HEK293 (cell line): ENCODE measurements around the gene TNFRSF1A.

Experiments
- CTCF ChIP-seq: fragments of 450-650 bp; formaldehyde crosslinking; IDR thresholded peaks from 2 replicates; pipeline ENCODE4 v1.5.1; 2016; ENCODE audit warnings: missing biosample characterization, missing genetic modification characterization
- IKZF3 ChIP-seq: fragments of 450-650 bp; IDR thresholded peaks from 2 replicates; pipeline ENCODE4 v1.5.0; 2018; ENCODE audit warnings: missing biosample characterization, mild to moderate bottlenecking, missing genetic modification characterization, moderate library complexity
- KLF1 ChIP-seq: fragments of 450-650 bp; formaldehyde crosslinking; IDR thresholded peaks from 2 replicates; pipeline ENCODE4 v1.5.1; 2016; ENCODE audit warnings: missing biosample characterization, missing genetic modification characterization
- YY1 ChIP-seq: fragments of 450-650 bp; formaldehyde crosslinking; IDR thresholded peaks from 2 replicates; pipeline ENCODE4 v1.5.1; 2018; ENCODE audit warnings: missing biosample characterization, missing genetic modification characterization
- ZFP37 ChIP-seq: fragments of 450-650 bp; formaldehyde crosslinking; IDR thresholded peaks from 2 replicates; pipeline ENCODE4 v1.5.1; 2016; ENCODE audit warnings: missing biosample characterization, missing genetic modification characterization
- ZNF19 ChIP-seq: fragments of 450-650 bp; formaldehyde crosslinking; IDR thresholded peaks from 2 replicates; pipeline ENCODE4; 2016; ENCODE audit warnings: missing biosample characterization, missing genetic modification characterization, low read depth
- ZNF26 ChIP-seq: fragments of 450-650 bp; formaldehyde crosslinking; IDR thresholded peaks from 2 replicates; pipeline ENCODE4 v1.5.1; 2016; ENCODE audit warnings: missing biosample characterization, missing genetic modification characterization
- ZNF302 ChIP-seq: fragments of 450-650 bp; formaldehyde crosslinking; IDR thresholded peaks from 2 replicates; pipeline ENCODE4 v1.5.1; 2016; ENCODE audit warnings: missing biosample characterization, missing genetic modification characterization, low read depth
- ZNF473 ChIP-seq: fragments of 450-650 bp; formaldehyde crosslinking; IDR thresholded peaks from 2 replicates; pipeline ENCODE4 v1.5.1; 2017; ENCODE audit warnings: missing biosample characterization, missing genetic modification characterization
- ZNF660 ChIP-seq: fragments of 450-650 bp; IDR thresholded peaks from 2 replicates; pipeline ENCODE4 v1.5.1; 2018; ENCODE audit warnings: missing biosample characterization, mild to moderate bottlenecking, missing genetic modification characterization
- ZNF701 ChIP-seq: fragments of 450-650 bp; formaldehyde crosslinking; IDR thresholded peaks from 2 replicates; pipeline ENCODE4 v1.5.1; 2016; ENCODE audit warnings: missing biosample characterization, missing genetic modification characterization
- TF ChIP-seq, protein P1 (sequence below): fragments of 450-650 bp; formaldehyde crosslinking; IDR thresholded peaks from 2 replicates; pipeline ENCODE4 v1.5.1; 2016; ENCODE audit warnings: missing biosample characterization, missing genetic modification characterization

- no peak for TF ChIP-seq CTCF (tag by site-specific recombination)
- TF ChIP-seq ZNF473 (tag by site-specific recombination): no peak
- TF ChIP-seq, protein P1, sequence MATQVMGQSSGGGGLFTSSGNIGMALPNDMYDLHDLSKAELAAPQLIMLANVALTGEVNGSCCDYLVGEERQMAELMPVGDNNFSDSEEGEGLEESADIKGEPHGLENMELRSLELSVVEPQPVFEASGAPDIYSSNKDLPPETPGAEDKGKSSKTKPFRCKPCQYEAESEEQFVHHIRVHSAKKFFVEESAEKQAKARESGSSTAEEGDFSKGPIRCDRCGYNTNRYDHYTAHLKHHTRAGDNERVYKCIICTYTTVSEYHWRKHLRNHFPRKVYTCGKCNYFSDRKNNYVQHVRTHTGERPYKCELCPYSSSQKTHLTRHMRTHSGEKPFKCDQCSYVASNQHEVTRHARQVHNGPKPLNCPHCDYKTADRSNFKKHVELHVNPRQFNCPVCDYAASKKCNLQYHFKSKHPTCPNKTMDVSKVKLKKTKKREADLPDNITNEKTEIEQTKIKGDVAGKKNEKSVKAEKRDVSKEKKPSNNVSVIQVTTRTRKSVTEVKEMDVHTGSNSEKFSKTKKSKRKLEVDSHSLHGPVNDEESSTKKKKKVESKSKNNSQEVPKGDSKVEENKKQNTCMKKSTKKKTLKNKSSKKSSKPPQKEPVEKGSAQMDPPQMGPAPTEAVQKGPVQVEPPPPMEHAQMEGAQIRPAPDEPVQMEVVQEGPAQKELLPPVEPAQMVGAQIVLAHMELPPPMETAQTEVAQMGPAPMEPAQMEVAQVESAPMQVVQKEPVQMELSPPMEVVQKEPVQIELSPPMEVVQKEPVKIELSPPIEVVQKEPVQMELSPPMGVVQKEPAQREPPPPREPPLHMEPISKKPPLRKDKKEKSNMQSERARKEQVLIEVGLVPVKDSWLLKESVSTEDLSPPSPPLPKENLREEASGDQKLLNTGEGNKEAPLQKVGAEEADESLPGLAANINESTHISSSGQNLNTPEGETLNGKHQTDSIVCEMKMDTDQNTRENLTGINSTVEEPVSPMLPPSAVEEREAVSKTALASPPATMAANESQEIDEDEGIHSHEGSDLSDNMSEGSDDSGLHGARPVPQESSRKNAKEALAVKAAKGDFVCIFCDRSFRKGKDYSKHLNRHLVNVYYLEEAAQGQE (tag by site-specific recombination): no peak
- no peak for TF ChIP-seq ZFP37
- TF ChIP-seq ZNF19: no peak
- TF ChIP-seq ZNF660 (tag by site-specific recombination): no peak
- no peak for TF ChIP-seq ZNF26 (tag by site-specific recombination)
- no peak for TF ChIP-seq ZNF701 (tag by site-specific recombination)
- no peak for TF ChIP-seq IKZF3 (tag by site-specific recombination)
- no peak for TF ChIP-seq YY1 (tag by site-specific recombination)
- no peak for TF ChIP-seq KLF1 (tag by site-specific recombination)
- no peak for TF ChIP-seq ZNF302 (tag by site-specific recombination)
Measured at GRCh38 chr12:6346942-6347341, 5.1 kb upstream of the TNFRSF1A start.
